HCT116 (cell line): ENCODE data around the gene SLC66A1. TPM values are rescaled to one million over a fixed set of nuclear protein-coding genes. Genes with fewer than 3 reads are reported as not detected.

ENCODE experiments used
- ATAC-seq: fragments of 200-7000 bp; cut with Tn5 transposase; 2 replicates; pipeline ENCODE4 v1.9.1; 2020; ENCODE audit warnings: mild to moderate bottlenecking, moderate library complexity
- BruUV-seq: library from RNA; stranded (reverse); fragments of 400-500 nt; replicated peaks from 2 replicates; lab custom pipeline; 2021; lab: Mats Ljungman, UMichigan
- CTCF ChIA-PET: fragments of 300-600 bp; sonication (Branson Sonifier 250); formaldehyde crosslinking; loops from one replicate; lab custom pipeline; 2021; ENCODE audit warnings: antibody characterized with exemption; lab: Charles Lee
- POLR2A ChIA-PET: fragments of 300-600, 350-600 bp; sonication (Branson Sonifier 250); formaldehyde crosslinking; loops from one replicate; lab custom pipeline; 2021; ENCODE audit warnings: antibody characterized with exemption; lab: Charles Lee
- RAD21 ChIA-PET, 2 experiments: fragments of 300-600 bp; sonication (Branson Sonifier 250); formaldehyde crosslinking; loops; one replicate each; lab custom pipeline; 2023; ENCODE audit warnings: low total read pairs in 2 of 2; ENCODE audit not compliant: uncharacterized antibody in 2 of 2, unreplicated experiment in 2 of 2, low non-redundant PET in 1 of 2; lab: Charles Lee
- DNase-seq: peaks from one replicate; pipeline ENCODE4 v3.0.0-alpha.2; 2010; ENCODE audit warnings: low read depth, low spot score
- H2AFZ ChIP-seq: fragments of 200-600 bp; shearing (Covaris generic), sonication (generic); 2 replicates; pipeline ENCODE4 v1.6.1; 2017; ENCODE audit warnings: low read depth, mixed run types, mixed read lengths, antibody characterized with exemption, low read length; ENCODE audit not compliant: poor library complexity, severe bottlenecking
- H3K27ac ChIP-seq: 2 replicates; pipeline ENCODE4 v1.5.1; 2012; ENCODE audit warnings: low read depth, low read length
- H3K27me3 ChIP-seq: fragments of 200-600 bp; sonication (generic); 2 replicates; pipeline ENCODE4 v1.6.1; 2016; ENCODE audit warnings: mixed run types, low read length, mixed read lengths; ENCODE audit not compliant: insufficient read depth
- H3K36me3 ChIP-seq, 2 experiments: fragments of 200-500 bp in 1 of 2; fragments of 200-600 bp in 1 of 2; sonication (Bioruptor generic) in 1 of 2; sonication (generic) in 1 of 2; 2 replicates each; pipeline versions ENCODE4 v1.5.1 to v1.6.1; 2014 to 2016; ENCODE audit warnings: low read length in 2 of 2, inconsistent platforms in 1 of 2, mixed read lengths in 1 of 2, mixed run types in 1 of 2; ENCODE audit not compliant: insufficient read depth in 2 of 2, control insufficient read depth in 1 of 2
- H3K4me1 ChIP-seq, 2 experiments: fragments of 200-600 bp in 1 of 2; sonication (generic) in 1 of 2; 2 replicates each; pipeline versions ENCODE4 v1.5.1 to v1.6.1; 2012 to 2017; ENCODE audit warnings: low read length in 2 of 2, inconsistent platforms in 1 of 2, mild to moderate bottlenecking in 1 of 2, mixed read lengths in 1 of 2, mixed run types in 1 of 2, moderate library complexity in 1 of 2; ENCODE audit not compliant: insufficient read depth in 2 of 2, control insufficient read depth in 1 of 2
- H3K4me2 ChIP-seq: fragments of 200-600 bp; sonication (generic); 2 replicates; pipeline ENCODE4 v1.6.1; 2017; ENCODE audit warnings: mixed run types, low read length, mixed read lengths
- H3K4me3 ChIP-seq, 2 experiments: fragments of 200-600 bp in 1 of 2; sonication (generic) in 1 of 2; replicated peaks in 1 of 2; 2 replicates each; pipeline ENCODE4 v1.5.1; 2011 to 2016; ENCODE audit warnings: low read length in 2 of 2, control low read depth in 1 of 2, low read depth in 1 of 2, mild to moderate bottlenecking in 1 of 2, mixed read lengths in 1 of 2, mixed run types in 1 of 2
- H3K79me2 ChIP-seq: fragments of 200-600 bp; sonication (generic); 2 replicates; pipeline ENCODE4 v1.6.1; 2017; ENCODE audit warnings: mild to moderate bottlenecking, mixed run types, low read length, moderate library complexity, mixed read lengths; ENCODE audit not compliant: insufficient read depth
- H3K9ac ChIP-seq: fragments of 200-600 bp; sonication (generic); 2 replicates; pipeline ENCODE4 v1.6.1; 2016; ENCODE audit warnings: low read length, mixed read lengths
- H3K9me2 ChIP-seq: fragments of 200-600 bp; sonication (generic), shearing (Covaris generic); 2 replicates; pipeline ENCODE4 v1.6.1; 2017; ENCODE audit warnings: mixed run types, mild to moderate bottlenecking, moderate library complexity; ENCODE audit not compliant: insufficient read depth
- H3K9me3 ChIP-seq, 2 experiments: fragments of 200-500 bp in 1 of 2; fragments of 200-600 bp in 1 of 2; sonication (Bioruptor generic) in 1 of 2; sonication (generic) in 1 of 2; 2 replicates each; pipeline ENCODE4 v1.6.1; 2014 to 2017; ENCODE audit warnings: low read length in 2 of 2, mixed read lengths in 2 of 2, inconsistent platforms in 1 of 2, low read depth in 1 of 2, mild to moderate bottlenecking in 1 of 2, mixed run types in 1 of 2, moderate library complexity in 1 of 2; ENCODE audit not compliant: control insufficient read depth in 1 of 2, insufficient read depth in 1 of 2
- H4K20me1 ChIP-seq: fragments of 200-600 bp; sonication (generic), shearing (Covaris generic); 2 replicates; pipeline ENCODE4 v1.6.1; 2017; ENCODE audit warnings: mixed run types, mild to moderate bottlenecking, moderate library complexity; ENCODE audit not compliant: insufficient read depth
- CBX3 ChIP-seq: IDR thresholded peaks from 2 replicates; pipeline ENCODE4 v1.6.1; 2012; ENCODE audit warnings: low read depth
- CEBPB ChIP-seq: IDR thresholded peaks from 2 replicates; pipeline ENCODE4 v1.6.1; 2012; ENCODE audit warnings: low read depth
- CTCF ChIP-seq, 3 experiments: fragments of 200-600 bp in 1 of 3; sonication (generic) in 1 of 3; IDR thresholded peaks in 2 of 3; conservative IDR thresholded peaks in 1 of 3; 2 replicates each; pipeline ENCODE4 v1.5.1; 2012 to 2017; ENCODE audit warnings: low read depth in 2 of 3, low read length in 2 of 3, antibody characterized with exemption in 1 of 3, borderline replicate concordance in 1 of 3, control low read depth in 1 of 3, mild to moderate bottlenecking in 1 of 3, mixed read lengths in 1 of 3, mixed run types in 1 of 3, moderate library complexity in 1 of 3; ENCODE audit not compliant: insufficient read depth in 1 of 3
- EGR1 ChIP-seq: IDR thresholded peaks from 2 replicates; pipeline ENCODE4 v1.6.1; 2012; ENCODE audit warnings: low read depth
- ELF1 ChIP-seq: IDR thresholded peaks from 2 replicates; pipeline ENCODE4 v1.6.1; 2012; ENCODE audit warnings: low read depth, borderline replicate concordance
- EZH2 ChIP-seq: fragments of 200-600 bp; sonication (generic); IDR thresholded peaks from 2 replicates; pipeline ENCODE4 v1.6.1; 2017; ENCODE audit warnings: antibody characterized with exemption, mixed run types
- EZH2phosphoT487 ChIP-seq: fragments of 200-600 bp; IDR thresholded peaks from 2 replicates; pipeline ENCODE4 v1.6.1; 2018; ENCODE audit warnings: antibody characterized with exemption, borderline replicate concordance
- FOSL1 ChIP-seq: IDR thresholded peaks from 2 replicates; pipeline ENCODE4 v1.6.1; 2012; ENCODE audit warnings: low read depth
- JUND ChIP-seq: IDR thresholded peaks from 2 replicates; pipeline ENCODE4 v1.6.1; 2012
- POLR2AphosphoS5 ChIP-seq: IDR thresholded peaks from 2 replicates; pipeline ENCODE4 v1.6.1; 2011; ENCODE audit warnings: mild to moderate bottlenecking, low read depth, low read length, moderate library complexity
- REST ChIP-seq: IDR thresholded peaks from 2 replicates; pipeline ENCODE4 v1.6.1; 2012; ENCODE audit warnings: low read depth
- SIN3A ChIP-seq: IDR thresholded peaks from 2 replicates; pipeline ENCODE4 v1.6.1; 2012; ENCODE audit warnings: low read depth
- SRF ChIP-seq: IDR thresholded peaks from 2 replicates; pipeline ENCODE4 v1.6.1; 2012; ENCODE audit warnings: low read depth
- TCF7L2 ChIP-seq: IDR thresholded peaks from 2 replicates; pipeline ENCODE4 v1.7.0; 2011; ENCODE audit warnings: borderline replicate concordance, inconsistent platforms; ENCODE audit not compliant: insufficient read depth, insufficient read length; ENCODE audit errors: extremely low read depth
- YY1 ChIP-seq: IDR thresholded peaks from 2 replicates; pipeline ENCODE4 v1.6.1; 2011; ENCODE audit warnings: low read length, low read depth, moderate library complexity, mild to moderate bottlenecking; ENCODE audit not compliant: insufficient replicate concordance; ENCODE audit errors: extremely low read depth
- ZBTB33 ChIP-seq: IDR thresholded peaks from 2 replicates; pipeline ENCODE4 v1.6.1; 2011; ENCODE audit warnings: mild to moderate bottlenecking, low read length, moderate library complexity; ENCODE audit not compliant: insufficient replicate concordance; ENCODE audit errors: extremely low read depth
- ZFX ChIP-seq: fragments of 450-650 bp; IDR thresholded peaks from 2 replicates; pipeline ENCODE4 v1.6.1; 2017
- ZNF274 ChIP-seq: fragments of 200-500 bp; sonication (Bioruptor generic); IDR thresholded peaks from 2 replicates; pipeline ENCODE4 v1.6.1; 2014; ENCODE audit warnings: mild to moderate bottlenecking, low read depth, low read length, inconsistent platforms
- intact Hi-C: fragments of 100-400 bp; cut with micrococcal nuclease; formaldehyde crosslinking; loops from 2 replicates; pipeline ENCODE4 v1.10.0; 2022
- total RNA-seq: library from RNA; stranded (reverse); gene quantifications from one replicate; pipeline ENCODE4 v1.2.1, GENCODE V29; 2021; ENCODE audit not compliant: unreplicated experiment
- TF ChIP-seq, protein P1 (sequence below): IDR thresholded peaks from 2 replicates; pipeline ENCODE4 v1.6.1; 2012

SLC66A1 gene
- total RNA-seq, 1 experiment from 2014 or later, result 11.1 TPM

DNA sequence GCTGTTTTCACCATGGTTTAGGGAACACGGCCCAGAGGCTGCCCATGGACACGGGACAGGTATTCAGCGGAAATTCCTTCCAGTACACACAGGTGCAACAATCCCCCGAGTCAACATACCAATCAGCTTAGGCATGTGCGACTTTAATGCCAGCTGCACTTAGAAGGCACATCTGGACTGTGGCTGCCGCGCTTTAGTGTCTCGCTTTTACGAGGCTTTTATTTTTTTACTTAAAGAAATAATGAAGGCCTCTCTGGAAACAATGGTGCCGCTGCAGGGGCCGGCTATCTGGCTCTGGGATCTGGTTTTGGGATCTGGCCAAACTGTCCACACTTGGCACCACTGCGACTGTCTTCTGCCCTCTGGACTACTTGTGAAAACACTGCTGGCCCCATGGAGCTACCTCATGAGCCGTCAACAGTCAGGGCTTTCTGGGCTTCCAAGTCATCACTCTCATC, 55.5 kb downstream of the SLC66A1 start:
- Histone ChIP-seq H3K27ac (no peak overlapping the region), H3K79me2 (peaks cover 11% of the 10 kb centered on the region; the same call in 1 of the 2 replicates), H3K4me3 (no peak overlapping the region), H3K27me3 (no peaks in the 10 kb centered on the region), H3K9me3 (no peaks in the 10 kb centered on the region), H3K36me3 (no peaks in the 10 kb centered on the region; a peak in 1 of 4 replicates), H4K20me1 (no peaks in the 10 kb centered on the region), H2AFZ (no peak overlapping the region), H3K9ac (no peak overlapping the region), H3K9me2 (no peaks in the 10 kb centered on the region), H3K4me2 (no peak overlapping the region), H3K4me1 (no peaks in the 10 kb centered on the region)
- no TSS peak for BruUV-seq
- ATAC-seq (no peak), DNase-seq (no peak)
- ChIA-PET POLR2A (no interaction called here), RAD21 (interaction anchor here in 1 of 2 experiments (0.6 kb wide), 1 partner anchor 292 kb away, joined by 3 read pairs; no protein-coding TSS in a partner anchor), CTCF (no interaction called here)
- TF ChIP-seq POLR2AphosphoS5 (no peak), EZH2phosphoT487 (no peak), ELF1 (no peak), YY1 (no peak), SIN3A (no peak), TCF7L2 (no peak), EZH2 (no peak), ZFX (no peak), FOSL1 (no peak), ZBTB33 (no peak), CEBPB (no peak), CBX3 (no peak), REST (no peak), JUND (no peak), CTCF (IDR thresholded peaks at IDR 0.05 in 2 of 3, conservative IDR thresholded peaks at IDR 0.05 in 1 of 3; ENCODE audit: borderline replicate concordance in 1 of 3, insufficient read depth in 1 of 3, low read depth in 2 of 3, low read length in 2 of 3) (no peak), SRF (no peak), ZNF274 (no peak), EGR1 (no peak)
- TF ChIP-seq, protein P1, sequence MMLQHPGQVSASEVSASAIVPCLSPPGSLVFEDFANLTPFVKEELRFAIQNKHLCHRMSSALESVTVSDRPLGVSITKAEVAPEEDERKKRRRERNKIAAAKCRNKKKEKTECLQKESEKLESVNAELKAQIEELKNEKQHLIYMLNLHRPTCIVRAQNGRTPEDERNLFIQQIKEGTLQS, result no peak
- intact Hi-C loops, result no loop called here
